Brain pericyte (primary cell): Measurements from ENCODE around the gene APOO.
"Not testable (repeated sequence)": the region's sequence is repeated elsewhere in the genome, so short reads cannot be mapped to it uniquely, and the experiment has no call there.

Experiments
- DNase-seq: peaks from one replicate; pipeline ENCODE4 v3.0.0-alpha.2; 2012; ENCODE audit warnings: low read depth, low spot score

APOO gene

DNA sequence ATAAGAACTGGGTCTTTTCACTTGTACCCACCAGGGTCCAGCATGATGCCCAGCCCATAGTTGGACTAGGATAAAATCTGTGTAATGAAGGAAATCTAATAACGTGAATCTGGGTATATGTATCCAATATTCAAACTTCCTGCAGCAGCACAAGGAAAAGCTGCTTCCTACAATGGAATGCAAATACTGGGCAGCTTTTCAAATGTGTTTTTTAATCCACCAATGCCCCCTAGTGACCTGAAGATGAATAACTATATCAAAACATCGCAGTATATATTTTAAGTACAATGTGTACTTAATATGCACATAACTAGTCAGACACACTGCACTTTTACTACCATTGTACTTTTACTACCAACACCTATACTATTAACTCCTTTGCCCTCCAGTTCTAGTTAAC is 5.3 kb downstream of the APOO start:
- DNase-seq, result no peak

DNA sequence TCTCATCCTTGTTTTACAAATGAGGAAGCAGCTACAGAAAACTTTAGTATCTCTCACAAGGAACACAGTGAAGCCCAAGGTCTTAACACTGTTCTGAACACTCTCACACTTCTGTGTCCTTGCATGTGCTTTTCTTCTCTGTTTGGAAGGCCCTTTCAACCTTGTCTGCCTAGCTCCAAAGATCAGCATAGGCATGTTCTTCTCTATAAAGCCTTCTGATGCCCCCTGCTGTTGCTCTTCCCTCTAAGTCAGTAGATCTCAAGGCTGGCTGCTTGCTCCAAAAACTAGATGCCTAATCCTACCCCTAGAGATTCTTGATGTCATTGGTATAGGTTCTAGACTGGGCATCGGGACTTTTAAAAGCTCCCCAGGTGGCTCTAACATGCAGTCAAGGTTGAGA is 5.9 kb downstream of the APOO start:
- no peak for DNase-seq

DNA sequence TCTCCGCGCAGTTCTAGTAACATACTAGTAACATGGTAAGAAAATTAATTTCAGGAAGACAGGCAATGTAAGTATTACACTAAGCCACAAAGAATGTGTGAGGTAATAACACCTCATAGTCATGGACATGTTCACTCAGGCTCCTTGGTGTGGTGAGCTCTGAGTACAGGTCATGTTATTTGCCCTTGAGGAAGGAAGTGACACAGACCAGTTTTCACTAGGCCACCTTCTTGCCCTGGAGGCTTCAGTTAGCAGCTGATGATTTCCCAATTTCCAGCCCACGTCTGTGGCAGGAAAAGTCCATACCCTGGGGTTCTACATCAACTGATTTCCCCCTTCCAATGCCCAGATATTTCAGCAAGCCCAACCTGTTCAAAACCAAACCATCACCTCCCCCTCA is 6.7 kb downstream of the APOO start:
- no peak for DNase-seq

DNA sequence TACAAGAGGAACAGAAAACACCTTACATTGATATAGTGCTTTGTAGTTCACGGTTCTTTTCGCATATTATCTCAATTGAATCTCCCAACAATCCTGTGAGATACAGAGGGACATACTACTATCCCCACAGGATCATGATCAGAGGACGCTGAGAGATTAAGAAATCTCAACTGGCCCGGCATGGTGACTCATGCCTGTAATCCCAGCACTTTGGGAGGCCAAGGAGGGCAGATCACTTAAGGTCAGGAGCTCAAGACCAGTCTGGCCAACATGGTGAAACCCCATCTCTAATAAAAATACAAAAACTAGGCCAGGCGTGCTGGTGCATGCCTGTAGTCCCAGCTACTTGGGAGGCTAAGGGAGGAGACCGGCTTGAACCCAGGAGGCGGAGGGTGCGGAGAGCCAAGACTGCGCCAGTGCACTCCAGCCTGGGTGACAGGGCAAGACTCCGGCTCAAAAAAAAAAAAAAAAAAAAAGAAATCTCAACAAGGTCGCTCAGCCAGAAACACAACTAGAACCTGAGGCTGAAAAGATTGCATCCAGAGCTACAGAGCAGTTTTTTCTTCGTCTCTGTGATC is 7.4 kb downstream of the APOO start:
- DNase-seq, result no peak

DNA sequence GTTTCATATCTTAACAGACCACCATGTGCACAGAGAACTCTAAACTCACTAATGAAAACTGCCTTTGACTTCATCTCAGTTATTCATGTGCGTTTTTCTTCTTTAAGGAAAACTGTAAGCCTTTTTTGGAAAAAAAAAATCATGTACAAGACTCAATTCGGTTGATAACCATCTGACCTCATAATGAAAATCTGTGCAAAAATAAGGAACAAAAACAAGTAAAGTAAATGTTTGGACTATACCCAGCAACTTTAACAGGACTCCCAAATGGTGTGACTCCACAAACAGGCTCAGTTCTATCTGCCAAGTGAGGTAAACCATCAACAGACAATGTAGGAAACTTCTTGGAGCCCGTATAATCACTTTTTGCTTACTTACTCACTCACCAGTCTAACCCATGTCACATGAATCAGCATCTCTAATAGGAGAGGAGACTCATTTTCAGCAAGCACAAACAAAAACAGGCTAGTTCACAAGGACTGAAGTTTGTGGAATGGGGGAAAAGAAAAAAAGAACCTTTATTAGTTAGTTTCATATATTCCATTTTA is 9.3 kb downstream of the APOO start:
- DNase-seq, result no peak

DNA sequence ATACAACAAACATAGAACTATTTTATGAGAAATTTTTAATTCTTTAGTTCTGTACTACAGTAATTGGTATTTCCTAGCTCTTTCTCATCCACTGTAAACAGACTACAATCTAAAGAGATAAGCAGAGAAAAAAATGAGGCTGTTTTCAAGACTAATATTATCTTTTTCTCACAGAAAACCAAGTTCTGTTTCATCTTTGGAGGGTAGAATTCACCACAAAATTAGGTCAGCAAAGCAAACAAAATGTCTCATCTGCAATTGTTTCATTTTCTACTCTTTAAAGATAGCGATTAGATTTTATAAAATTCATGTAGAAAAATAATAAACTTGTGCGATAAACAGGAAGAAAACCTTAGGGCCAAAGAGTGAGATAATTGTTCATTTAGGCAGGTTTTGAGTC is 10.8 kb downstream of the APOO start:
- DNase-seq, result no peak

DNA sequence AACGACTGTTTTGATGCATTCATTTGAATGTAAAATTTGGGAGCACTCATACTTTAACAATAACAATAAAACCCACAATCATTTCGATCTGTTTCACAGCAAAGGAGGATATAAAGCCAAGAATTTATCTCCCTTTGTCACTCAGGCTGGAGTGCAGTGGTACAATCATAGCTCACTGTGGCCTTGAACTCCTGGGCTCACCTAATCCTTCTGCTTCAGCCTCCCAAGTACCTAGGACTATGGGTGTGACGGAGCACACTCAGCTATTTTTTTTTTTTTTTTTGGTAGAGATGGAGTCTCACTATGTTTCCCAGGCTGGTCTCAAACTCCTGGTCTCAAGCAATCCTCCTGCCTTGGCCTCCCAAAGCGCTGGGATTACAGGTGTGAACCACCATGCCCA is 11.2 kb downstream of the APOO start:
- DNase-seq, result not testable (repeated sequence)

DNA sequence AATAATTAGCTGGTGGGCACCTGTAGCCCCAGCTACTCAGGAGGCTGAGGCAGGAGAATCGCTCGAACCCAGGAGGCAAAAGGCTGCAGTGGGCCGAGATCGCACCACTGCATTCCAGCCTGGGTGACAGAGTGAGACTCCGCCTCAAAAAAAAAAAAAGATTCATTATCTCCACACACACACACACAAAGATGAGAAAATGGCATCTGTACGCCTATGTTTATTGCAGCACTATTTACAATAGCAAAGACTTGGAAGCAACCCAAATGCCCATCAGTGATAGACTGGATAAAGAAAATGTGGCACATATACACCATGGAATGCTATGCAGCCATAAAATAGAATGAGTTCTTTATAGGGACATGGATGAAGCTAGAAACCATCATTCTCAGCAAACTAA is 12.7 kb downstream of the APOO start:
- not testable (repeated sequence) for DNase-seq

DNA sequence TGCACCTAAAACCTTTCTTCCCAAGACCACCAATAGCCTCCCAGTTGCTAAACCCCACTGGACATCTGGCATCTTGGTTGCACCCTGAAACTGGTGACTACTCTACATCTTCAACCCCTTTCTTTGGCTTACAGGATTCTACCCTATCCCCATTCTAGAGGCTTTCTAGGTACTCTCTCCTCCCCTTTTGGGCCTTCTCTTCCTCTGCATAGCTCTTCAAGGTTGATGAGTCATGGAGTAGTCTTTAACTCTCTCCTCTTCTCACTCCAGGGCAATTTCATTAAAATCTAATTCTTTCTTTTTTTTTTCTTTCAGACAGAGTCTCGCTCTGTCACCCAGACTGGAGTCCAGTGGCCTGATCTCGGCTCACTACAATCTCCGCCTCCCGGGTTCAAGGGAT is 16.8 kb downstream of the APOO start:
- DNase-seq, result no peak

DNA sequence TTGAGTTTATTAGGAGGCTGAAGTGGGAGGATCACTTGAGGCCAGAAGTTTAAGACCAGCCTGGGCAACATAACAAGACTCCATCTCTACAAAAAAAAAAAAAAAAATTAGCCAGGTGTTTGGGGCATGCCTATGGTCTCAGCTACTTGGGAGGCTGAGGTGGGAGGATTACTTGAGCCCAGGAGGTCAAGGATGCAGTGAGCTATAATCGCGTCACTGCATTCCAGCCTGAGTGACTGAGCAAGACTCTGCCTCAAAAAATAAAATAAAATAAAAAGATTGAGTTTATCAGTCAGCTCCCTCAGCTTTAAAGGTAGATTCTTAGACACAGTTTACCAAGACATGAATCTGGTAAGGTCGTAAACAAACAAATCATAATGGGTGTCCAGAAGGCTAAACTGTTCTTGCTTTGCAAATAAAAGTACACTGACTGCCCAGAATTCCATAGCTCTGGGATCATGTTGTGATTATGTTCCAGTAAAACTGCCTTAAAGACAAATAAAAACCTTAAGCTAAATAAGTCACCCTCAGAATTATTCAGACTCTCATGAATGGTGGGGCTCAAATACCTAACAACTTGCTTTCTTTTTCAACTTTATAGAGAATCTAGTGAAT is 18.7 kb downstream of the APOO start:
- no peak for DNase-seq

DNA sequence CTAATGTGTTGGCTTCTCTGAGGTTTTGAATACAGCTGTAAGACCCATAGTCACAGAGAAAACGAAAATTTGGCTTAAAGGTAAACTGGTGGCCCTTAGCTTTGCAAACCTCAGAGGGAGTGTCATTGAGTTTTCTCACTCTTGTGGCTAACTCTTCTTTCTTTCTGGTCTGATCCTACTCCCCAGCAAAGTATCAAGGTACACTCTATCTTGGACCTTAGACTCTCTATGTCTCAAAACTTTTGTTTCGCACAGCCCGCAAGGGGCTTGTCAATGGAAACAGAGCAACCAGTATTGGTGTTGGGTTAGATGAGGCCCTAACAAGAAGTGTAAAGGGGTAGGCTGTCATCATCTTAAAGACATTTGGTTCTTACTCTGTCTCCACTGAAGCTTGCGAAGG is 19.8 kb downstream of the APOO start:
- DNase-seq, result no peak

DNA sequence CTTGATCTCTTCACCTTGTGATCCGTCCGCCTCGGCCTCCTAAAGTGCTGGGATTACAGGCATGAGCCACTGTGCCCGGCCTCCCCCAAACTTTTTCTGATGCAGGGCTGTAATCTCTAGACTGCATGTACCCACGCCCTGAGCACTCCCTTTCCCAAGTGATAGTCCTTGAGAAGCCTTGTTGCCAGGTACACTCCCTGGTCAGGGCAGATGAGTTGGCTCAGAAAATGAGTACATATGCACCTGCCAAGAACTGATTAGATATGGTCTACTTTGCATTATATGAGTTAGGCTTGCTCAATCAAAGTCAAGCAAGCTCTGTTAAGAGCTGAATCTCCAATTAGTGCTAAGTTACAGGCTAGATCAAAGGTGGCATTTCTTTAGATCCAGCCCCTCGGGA is 20.3 kb downstream of the APOO start:
- no peak for DNase-seq

DNA sequence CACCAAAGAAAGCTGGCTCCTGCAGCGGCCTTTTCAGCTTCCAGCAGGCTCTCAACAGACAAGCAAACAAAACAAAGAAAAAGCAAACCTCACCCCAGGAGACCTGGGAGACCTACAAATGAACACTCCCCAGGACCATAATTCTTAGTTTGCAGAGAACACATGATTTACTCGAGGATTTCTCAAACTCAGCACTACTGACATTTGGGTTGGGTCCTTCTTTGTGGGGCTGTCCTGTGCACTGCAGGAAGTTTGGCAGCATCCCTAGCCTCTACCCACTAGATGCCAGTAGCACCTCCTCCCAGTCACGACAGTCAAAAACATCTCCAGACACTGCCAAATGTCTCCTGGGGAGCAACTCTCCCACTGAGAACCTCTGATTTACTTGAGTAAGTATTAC is 21.9 kb downstream of the APOO start:
- DNase-seq, result peak; percentile 69

DNA sequence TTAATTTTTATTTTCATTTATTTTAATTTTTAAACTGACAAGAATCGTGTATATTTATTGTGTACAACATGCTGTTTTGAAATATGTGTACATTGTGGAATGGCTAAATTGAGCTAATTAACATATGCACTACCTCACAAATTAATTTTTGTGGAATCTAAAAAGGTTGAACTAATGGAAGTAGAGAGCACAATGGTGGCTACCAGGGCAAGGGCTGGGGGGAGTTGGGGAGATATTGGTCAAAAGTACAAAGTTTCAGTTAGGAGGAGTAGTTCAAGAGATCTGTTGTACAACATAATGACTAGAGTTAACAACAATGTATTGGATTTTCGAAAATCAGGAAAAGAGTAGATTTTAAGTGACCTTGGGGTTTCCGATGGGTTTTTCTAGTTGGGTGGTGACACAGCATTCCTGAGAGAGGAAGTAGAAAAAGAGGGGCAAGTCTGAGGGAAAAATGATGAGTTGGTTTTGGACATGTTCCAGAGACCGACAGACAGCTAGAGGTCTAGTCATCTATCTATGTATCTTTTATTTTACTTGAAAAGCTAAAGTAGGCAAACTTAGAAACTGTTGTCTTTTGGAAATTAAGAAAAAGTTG is 23.2 kb downstream of the APOO start:
- no peak for DNase-seq

DNA sequence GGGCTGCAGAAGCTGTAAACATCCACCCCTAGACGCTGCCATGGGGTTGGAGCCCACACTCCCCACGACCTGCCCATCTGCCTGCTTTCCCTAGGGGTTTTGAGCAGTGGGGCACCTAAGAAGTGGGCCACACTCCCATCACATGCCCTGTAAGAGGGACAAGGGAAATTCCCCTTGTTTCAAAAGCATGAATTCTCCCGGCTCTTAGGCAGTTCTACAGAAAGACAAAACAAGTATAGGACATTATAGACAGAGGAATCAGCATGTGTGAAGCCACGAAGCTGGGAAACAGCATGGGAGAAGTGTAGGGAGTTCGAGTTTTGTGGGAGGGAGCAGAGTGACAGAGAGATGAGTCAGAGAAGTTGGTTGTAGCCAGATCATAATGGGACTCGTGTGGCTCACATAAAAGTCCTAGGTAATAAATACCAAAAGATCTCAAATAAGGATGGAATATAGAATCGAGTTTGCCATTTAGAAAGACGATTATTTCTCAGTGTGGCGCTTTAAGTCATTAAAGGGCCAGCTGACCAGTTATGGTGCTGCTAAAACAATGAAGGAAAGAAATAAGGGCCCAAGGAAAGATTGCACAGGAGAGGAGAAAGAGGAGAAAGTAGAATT is 23.9 kb downstream of the APOO start:
- DNase-seq, result peak; percentile 51

DNA sequence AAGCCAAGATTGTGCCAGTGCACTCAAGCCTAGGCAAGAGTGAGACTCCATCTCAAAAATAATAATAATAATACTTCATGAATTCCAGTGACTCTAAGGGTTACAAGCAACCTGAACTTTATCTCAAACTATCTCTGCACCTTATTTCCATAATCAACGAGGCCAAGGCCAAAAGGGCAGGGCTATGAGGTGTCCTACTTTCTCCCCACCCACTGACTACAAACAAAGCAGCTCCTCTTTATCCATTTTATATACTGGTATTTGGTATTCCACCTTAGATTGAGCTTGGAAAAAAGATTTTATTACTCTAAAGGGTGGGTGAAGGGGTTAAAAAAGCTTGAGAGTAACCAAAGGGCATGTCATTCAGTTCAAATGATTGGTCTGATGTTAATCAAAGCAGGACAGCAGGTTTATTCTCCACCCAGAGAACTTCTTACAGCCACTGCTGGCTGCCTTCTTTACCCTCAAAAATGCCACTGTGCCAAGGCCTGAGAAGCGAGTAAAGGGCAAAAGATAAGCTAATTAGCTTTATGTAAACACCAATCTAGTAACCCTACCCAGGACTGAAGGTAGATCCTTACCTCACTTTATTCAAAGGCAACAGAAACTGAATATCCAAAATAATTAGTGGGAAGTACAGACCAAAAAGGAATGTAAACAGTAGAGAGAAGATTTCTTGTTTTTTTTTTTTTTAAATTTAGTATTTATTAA is 28.2 kb downstream of the APOO start:
- DNase-seq, result no peak

DNA sequence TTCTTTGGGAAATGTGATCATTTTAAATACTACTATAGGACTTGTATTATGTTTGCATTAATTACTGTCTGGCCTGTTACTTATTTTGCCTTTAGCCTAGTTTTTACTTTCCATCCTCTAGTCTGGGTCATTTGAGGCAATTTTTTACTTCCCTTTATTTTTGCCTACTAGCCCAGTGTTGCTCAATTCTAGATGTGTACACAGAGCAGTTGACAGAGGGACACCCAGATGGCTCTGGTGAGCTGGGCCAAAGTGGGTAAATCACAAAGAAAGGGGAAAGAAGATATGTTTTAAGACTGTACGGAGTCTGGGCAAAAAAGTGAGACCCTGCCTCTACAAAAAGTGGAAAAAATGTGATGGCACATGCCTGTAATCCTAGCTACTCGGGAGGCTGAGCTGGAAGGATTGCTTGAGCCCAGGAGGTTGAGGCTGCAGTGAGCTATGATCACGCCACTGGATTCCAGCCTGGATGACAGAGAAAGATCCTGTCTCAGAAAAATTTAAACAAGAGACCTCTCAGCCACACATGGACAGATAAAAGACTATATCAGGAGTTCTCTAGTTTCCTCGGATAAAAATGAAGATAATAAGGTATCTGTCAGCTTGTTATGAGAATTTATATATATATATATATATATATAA is 35.7 kb downstream of the APOO start:
- no peak for DNase-seq

DNA sequence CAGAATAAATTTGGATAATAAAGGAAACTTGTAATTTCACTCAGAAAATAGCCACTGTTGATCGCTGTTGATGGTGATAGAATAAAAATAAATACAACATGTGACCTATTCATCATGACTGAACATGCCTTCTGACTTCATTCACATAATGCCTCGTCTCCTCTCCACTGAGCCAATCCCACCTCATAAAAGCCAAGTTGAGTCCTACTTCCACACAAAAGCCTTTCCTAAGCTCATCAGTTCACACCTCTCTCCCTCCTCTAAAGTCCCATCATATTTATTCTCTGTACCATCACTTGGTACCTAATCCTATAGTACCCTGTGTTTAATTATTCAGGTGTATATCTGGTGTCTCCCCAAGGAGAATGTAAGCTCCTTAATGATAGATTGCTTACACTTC is 37.7 kb downstream of the APOO start:
- DNase-seq, result no peak

DNA sequence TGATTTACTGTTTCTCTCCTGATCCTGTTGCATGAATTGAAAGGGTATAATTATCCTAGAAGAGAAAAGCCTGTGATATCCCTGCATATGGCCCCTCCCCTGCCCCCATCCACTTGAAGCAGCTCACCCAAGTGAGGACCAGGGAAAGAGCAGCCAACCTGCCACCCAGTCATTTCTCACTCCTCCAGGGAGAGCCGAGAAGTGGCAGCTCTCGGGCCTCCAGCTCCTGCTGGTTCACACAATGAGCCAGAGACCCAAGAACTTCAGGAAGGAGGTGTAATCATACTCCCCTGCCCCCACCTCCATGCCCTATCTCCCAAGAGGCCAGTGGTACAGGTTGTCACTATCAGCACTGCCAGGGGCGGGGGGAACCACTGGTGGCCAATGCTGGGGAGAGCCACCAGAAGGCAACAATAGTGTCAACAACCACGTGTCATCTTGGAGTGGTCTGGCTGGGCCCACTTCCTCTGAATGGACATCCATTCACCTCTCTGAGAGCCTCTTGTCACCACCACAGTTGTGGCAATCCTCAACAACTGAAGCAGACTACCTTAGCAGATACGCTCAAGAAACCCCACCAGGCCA is 42.9 kb downstream of the APOO start:
- no peak for DNase-seq

DNA sequence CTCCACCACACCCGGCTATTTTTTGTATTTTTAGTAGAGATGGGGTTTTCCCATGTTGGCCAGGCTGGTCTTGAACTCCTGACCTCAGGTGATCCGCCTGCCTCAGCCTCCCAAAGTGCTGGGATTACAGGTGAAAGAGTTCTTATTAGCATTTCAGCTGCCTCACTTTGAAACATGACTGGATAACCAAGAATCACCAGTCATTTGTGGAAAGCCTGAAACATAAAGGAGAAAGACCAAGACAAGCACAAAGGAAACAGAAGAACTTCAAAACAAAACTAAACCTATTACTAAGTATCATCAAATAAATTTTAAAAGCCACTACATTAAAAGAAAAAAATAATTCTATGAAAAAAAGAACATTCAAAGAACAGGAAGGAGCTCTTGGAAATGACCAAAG is 45.8 kb downstream of the APOO start:
- DNase-seq, result not testable (repeated sequence)

DNA sequence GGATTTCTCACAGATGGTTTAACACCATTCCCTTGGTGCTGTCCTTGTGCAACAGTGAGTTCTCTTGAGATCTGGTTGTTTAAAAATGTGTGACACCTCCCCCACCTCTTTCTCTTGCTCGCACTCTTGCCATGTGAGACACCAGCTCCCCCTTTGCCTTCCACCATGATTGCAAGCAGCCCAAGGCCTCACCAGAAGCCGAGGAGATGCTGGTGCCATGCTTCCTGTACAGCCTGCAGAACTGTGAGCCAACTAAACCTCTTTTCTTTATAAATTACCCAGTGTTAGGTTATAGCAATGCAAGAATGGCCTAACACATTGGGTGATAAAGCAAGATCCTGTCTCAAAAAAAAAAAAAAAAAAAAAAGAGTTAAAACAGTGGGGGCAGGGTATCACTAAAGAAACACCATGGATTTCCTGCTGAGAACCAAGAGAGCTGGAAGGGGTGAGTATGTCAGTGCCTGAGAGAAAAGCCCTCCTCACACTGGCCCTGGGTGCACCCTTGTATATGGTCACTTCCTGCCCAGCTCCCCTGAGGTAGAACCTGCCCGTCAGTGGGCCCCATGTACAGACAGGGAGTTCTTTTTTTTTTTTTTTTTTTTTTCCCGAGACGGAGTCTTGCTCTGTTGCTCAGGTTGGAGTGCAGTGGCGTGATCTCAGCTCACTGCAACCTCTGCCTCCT is 46.4 kb downstream of the APOO start:
- DNase-seq, result no peak
